Stimulated activated CD8-positive, alpha-beta memory T cell treated with anti-CD3 and anti-CD28 coated beads, Interleukin-2, amount 100 ng/mL, for 48 hours (primary cell): Measurements from ENCODE around the gene SLC8A1.

Experiments used
- DNase-seq, 2 donors: peaks; one replicate each; pipeline ENCODE4 v3.0.0-alpha.2; 2020; ENCODE audit warnings: low read depth in 2 of 2

SLC8A1 gene

GRCh38 chr2:40421631-40422297 is 30.1 kb downstream of the SLC8A1 start:
- DNase-seq: no peak

GRCh38 chr2:40420478-40420877 is 31.4 kb downstream of the SLC8A1 start:
- DNase-seq: no peak

GRCh38 chr2:40419364-40419762 is 32.5 kb downstream of the SLC8A1 start:
- DNase-seq: no peak

GRCh38 chr2:40418614-40419363 is 33.1 kb downstream of the SLC8A1 start:
- DNase-seq: no peak

GRCh38 chr2:40416486-40416885 is 35.4 kb downstream of the SLC8A1 start:
- DNase-seq: no peak

GRCh38 chr2:40415391-40415790 is 36.5 kb downstream of the SLC8A1 start:
- DNase-seq: no peak

GRCh38 chr2:40412456-40412855 is 39.4 kb downstream of the SLC8A1 start:
- no peak for DNase-seq

GRCh38 chr2:40410695-40411094 is 41.2 kb downstream of the SLC8A1 start:
- DNase-seq: no peak

GRCh38 chr2:40409734-40410133 is 42.2 kb downstream of the SLC8A1 start:
- no peak for DNase-seq

- no peak for DNase-seq
These were observed 45.2 kb downstream of the SLC8A1 start for GRCh38 chr2:40406485-40407289.

- DNase-seq: no peak
These were observed 46.4 kb downstream of the SLC8A1 start for GRCh38 chr2:40405465-40405864.

- DNase-seq: no peak
These were observed 47.4 kb downstream of the SLC8A1 start for GRCh38 chr2:40404517-40404916.

- DNase-seq: no peak
These were observed 48.6 kb downstream of the SLC8A1 start for GRCh38 chr2:40403233-40403836.

GRCh38 chr2:40401896-40402295 is 50.0 kb downstream of the SLC8A1 start:
- no peak for DNase-seq

- no peak for DNase-seq
These were observed 51.4 kb downstream of the SLC8A1 start for GRCh38 chr2:40400336-40400953.

GRCh38 chr2:40397765-40398164 is 54.1 kb downstream of the SLC8A1 start:
- DNase-seq: no peak

- DNase-seq: no peak
These were observed 55.8 kb downstream of the SLC8A1 start for GRCh38 chr2:40396124-40396523.

- no peak for DNase-seq
These were observed 56.5 kb downstream of the SLC8A1 start for GRCh38 chr2:40395169-40396073.

GRCh38 chr2:40394597-40394996 is 57.3 kb downstream of the SLC8A1 start:
- no peak for DNase-seq

- DNase-seq: no peak
These were observed 57.9 kb downstream of the SLC8A1 start for GRCh38 chr2:40394031-40394430.

- no peak for DNase-seq
These were observed 63.7 kb downstream of the SLC8A1 start for GRCh38 chr2:40388161-40388560.
